Peyer's patch (tissue), 4 donors: ENCODE results near the gene NUDCD3. TPM values are rescaled to one million over a fixed set of nuclear protein-coding genes. Genes with fewer than 3 reads are reported as not detected.

ENCODE experiments used
- DNase-seq, 3 donors: peaks; one replicate each; pipeline ENCODE4 v3.0.0-alpha.2; 2017 to 2019
- H3K27ac ChIP-seq, 4 donors: fragments of 200-600 bp; sonication (generic); one replicate each; pipeline ENCODE4 v1.5.1; 2016 to 2019
- H3K27me3 ChIP-seq, 2 donors: fragments of 200-600 bp; sonication (generic); one replicate each; pipeline ENCODE4 v1.5.1; 2019
- H3K36me3 ChIP-seq, 3 donors: fragments of 200-600 bp; sonication (generic); one replicate each; pipeline ENCODE4 v1.5.1; 2016 to 2019
- H3K4me1 ChIP-seq, 4 donors: fragments of 200-600 bp; sonication (generic); one replicate each; pipeline ENCODE4 v1.5.1; 2016 to 2019
- H3K4me3 ChIP-seq, 4 donors: fragments of 200-600 bp; sonication (generic); 1 replicate in 3 of 4; 2 replicates in 1 of 4; pipeline ENCODE4 v1.5.1; 2016 to 2019; ENCODE audit warnings: mild to moderate bottlenecking in 1 of 4
- H3K9me3 ChIP-seq, 4 donors: fragments of 200-600 bp; sonication (generic); one replicate each; pipeline ENCODE4 v1.5.1; 2016 to 2019; ENCODE audit warnings: mild to moderate bottlenecking in 1 of 4
- POLR2A ChIP-seq, 2 donors: fragments of 450-650 bp; IDR thresholded peaks; one replicate each; pipeline ENCODE4 v1.5.1; 2017; ENCODE audit warnings: antibody characterized with exemption in 2 of 2, mild to moderate bottlenecking in 2 of 2, moderate library complexity in 2 of 2
- total RNA-seq, 4 donors: library from RNA; depleted of rRNA; stranded (reverse); fragments of >200 nt; gene quantifications; one replicate each; pipeline ENCODE4 v1.1.0, GENCODE V29; 2016
- TF ChIP-seq, protein P1 (sequence below), 6 experiments: fragments of 450-650 bp in 4 of 6; fragments of 200-600 bp in 2 of 6; sonication (generic) in 1 of 6; IDR thresholded peaks; one replicate each; pipeline ENCODE4 v1.5.1; 2017 to 2019; ENCODE audit warnings: antibody characterized with exemption in 6 of 6, mild to moderate bottlenecking in 3 of 6, moderate library complexity in 1 of 6

Gene NUDCD3
- total RNA-seq, 4 donors from 2014 or later = 32.9 to 61.9 (median 44.1) TPM

DNA sequence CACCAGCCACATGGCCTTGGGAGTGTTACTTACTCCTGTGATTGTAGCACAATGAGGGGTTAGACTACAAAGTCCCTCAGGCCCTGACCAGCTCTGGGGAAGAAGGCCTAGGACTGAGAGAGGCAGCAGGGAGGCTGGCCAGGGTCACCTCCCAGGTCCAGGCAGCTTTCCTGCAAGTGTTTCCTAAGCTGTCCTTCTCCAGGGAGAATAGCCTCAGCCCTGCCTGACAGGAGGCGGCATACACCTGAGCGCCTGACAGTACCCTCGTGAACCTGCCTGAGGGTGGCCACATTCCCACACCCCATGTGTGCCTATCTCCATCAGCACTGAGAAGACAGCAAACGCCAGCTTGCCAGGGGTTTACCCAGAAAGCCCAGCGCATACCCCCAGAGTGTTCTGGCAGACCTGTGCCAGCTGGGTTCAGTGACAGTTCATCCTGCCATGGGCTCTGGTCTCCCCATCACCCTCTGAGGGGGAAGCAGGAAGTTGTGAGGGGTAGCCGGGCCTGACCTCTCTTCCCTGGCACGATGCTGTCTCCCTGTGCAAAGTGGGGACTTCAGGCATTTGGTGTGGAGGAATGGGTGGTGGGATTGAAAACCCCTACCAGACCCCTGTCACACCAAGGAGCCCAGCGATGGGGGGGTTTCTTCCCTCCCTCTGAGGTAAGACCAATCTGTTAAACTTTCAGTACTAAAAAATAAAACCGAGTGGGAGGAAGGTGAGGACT lies 108.8 kb downstream of the NUDCD3 start:
- Histone ChIP-seq H3K9me3 (no peaks in the 10 kb centered on the region), H3K27ac (no peak overlapping the region), H3K27me3 (no peaks in the 10 kb centered on the region), H3K36me3 (peaks cover 0 to 42% (median 0%) of the 10 kb centered on the region in 3 donors), H3K4me3 (no peak overlapping the region), H3K4me1 (no peaks in the 10 kb centered on the region)
- no peak for DNase-seq
- TF ChIP-seq POLR2A (IDR thresholded peaks at IDR 0.05) = no peak
- TF ChIP-seq, protein P1, sequence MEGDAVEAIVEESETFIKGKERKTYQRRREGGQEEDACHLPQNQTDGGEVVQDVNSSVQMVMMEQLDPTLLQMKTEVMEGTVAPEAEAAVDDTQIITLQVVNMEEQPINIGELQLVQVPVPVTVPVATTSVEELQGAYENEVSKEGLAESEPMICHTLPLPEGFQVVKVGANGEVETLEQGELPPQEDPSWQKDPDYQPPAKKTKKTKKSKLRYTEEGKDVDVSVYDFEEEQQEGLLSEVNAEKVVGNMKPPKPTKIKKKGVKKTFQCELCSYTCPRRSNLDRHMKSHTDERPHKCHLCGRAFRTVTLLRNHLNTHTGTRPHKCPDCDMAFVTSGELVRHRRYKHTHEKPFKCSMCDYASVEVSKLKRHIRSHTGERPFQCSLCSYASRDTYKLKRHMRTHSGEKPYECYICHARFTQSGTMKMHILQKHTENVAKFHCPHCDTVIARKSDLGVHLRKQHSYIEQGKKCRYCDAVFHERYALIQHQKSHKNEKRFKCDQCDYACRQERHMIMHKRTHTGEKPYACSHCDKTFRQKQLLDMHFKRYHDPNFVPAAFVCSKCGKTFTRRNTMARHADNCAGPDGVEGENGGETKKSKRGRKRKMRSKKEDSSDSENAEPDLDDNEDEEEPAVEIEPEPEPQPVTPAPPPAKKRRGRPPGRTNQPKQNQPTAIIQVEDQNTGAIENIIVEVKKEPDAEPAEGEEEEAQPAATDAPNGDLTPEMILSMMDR (IDR thresholded peaks at IDR 0.05) = no peak

DNA sequence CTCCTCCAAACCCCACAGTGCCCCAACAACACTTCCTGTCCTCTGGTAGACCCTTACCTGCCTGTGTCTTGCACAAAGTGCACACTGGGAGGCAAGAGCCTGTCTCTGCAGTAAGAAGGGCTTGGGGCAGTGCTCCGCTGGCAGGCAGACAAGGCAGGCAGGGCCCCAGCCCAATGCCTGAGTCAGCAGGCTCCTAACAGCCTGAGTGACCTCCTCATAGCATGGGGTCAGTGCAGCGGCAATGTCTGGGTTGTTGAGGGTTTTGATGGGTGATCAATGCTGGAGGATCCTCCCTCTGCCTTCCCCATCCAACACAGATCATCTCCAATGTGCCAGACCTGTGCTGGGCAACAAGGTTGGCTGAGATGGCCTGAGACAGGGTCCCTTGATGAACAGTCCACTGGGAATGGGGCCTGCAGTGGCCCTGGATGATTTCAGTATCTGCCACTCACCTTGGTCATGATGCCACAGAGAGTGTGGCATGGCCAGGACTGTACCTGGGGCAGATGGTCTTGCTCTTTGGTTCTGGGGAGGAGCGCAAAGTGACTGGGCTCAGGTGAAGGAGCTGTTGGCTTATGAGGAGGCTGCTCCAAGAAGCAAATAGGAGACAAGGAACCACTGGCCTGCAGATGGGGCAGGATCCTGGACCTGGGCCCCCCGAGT lies 109.5 kb downstream of the NUDCD3 start:
- no peak for TF ChIP-seq POLR2A (IDR thresholded peaks at IDR 0.05)
- TF ChIP-seq, protein P1 (IDR thresholded peaks at IDR 0.05) = no peak
- Histone ChIP-seq H3K4me1 (no peaks in the 10 kb centered on the region), H3K4me3 (no peak overlapping the region), H3K27ac (no peak overlapping the region), H3K36me3 (peaks cover 0 to 39% (median 0%) of the 10 kb centered on the region in 3 donors), H3K9me3 (no peaks in the 10 kb centered on the region), H3K27me3 (no peaks in the 10 kb centered on the region)
- no peak for DNase-seq

DNA sequence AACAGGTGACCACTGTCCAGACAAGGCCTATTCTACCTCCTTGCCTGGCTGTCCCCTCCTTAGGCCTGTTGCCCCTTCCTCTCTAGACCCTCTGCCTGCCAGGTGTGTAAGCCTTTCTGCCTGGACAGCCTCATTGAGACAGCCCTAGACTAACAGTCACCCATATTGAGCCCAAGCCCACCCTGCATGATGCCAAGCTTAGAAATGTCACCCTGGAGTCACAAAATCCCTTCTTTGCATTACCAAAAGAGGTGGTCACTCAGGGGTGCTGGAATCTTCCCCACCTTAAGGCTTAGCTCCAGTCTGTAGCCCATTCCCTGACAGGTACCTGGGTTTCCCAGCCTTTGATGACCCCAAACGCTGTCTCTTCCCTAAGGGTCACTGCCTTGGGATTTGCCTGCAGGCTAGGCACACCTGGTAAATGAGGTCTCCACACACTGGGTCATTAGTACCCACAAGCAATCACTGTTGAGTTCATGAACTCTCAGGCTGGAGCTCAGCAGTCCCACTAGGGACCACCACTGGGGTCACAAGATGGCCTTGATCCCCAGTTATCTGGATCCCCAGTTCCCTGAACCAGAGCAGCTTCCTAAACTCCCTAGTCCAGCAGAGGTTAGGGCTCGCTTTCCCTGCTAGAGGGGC lies 110.1 kb downstream of the NUDCD3 start:
- no peaks in the 10 kb centered on the region for H3K27me3 ChIP-seq
- H3K27ac ChIP-seq = no peak overlapping the region
- H3K9me3 ChIP-seq = no peaks in the 10 kb centered on the region
- TF ChIP-seq, protein P1 (IDR thresholded peaks at IDR 0.05) = no peak
- peaks cover 0 to 32% (median 0%) of the 10 kb centered on the region in 3 donors for H3K36me3 ChIP-seq
- H3K4me3 ChIP-seq = no peak overlapping the region
- H3K4me1 ChIP-seq = no peaks in the 10 kb centered on the region
- no peak for DNase-seq

DNA sequence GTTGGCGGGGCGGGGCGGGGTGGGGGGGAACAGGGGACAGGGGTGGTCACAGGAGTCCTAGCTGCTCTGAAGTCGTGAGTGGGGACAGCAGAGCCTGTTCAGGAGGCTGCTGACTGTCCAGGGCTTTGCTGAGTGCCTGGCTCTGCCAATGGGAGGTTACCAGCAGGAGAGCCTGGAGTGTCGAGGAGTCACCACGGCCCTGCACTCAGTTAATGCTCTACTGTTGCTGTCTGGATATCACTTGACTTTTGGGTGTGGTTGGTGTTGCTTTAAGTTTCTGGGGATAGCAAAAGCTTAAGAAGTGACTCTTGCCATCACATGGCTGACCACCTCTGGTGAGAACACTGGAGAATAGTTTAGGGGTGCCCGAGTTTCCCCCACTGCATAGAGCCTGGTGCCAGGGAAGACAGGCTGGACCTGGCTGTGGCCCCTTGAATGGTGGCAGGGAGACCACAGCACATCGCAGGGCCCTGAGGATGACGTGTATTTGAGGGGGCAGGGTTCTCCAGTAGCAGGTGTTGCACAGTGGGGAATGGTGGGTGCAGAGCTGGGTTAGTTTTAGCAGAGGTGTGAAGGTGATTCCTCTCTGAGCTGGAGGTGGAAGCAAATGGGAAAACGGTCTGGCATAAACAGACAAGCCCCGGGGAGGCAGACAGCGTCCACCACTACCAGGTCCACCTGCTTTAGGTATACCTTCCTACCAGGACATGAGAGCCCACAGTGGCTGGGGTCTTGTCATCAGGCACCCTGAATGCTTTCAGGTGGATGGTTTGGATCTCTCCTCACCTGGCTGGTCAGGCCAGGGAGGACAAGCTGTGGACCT lies 110.9 kb downstream of the NUDCD3 start:
- H3K27me3 ChIP-seq = no peaks in the 10 kb centered on the region
- H3K36me3 ChIP-seq = peaks cover 0 to 25% (median 0%) of the 10 kb centered on the region in 3 donors
- no peak overlapping the region for H3K27ac ChIP-seq
- no peaks in the 10 kb centered on the region for H3K4me1 ChIP-seq
- no peak for DNase-seq
- H3K9me3 ChIP-seq = no peaks in the 10 kb centered on the region
- no peak overlapping the region for H3K4me3 ChIP-seq
- TF ChIP-seq, protein P1 (IDR thresholded peaks at IDR 0.05) = no peak

DNA sequence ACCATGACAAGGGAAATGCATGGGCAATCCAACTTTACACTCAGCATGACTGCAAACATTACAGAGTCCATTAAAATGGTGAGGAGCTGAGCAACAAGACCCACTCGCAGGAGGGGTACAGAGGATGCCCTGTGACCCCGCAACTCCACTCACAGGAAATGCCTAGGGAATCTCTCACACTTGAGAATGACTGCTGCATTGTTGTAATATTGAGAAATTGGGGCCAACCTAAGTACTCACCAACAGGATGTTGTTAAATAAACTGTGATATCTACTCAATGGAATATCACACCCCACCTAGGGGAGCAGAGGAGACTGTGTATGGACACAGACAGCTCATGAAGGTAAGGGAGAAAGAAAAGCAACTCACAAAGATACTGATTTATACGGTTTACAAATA lies 111.7 kb downstream of the NUDCD3 start:
- Histone ChIP-seq H3K4me3 (no peak overlapping the region), H3K27me3 (no peaks in the 10 kb centered on the region), H3K9me3 (no peaks in the 10 kb centered on the region), H3K4me1 (no peaks in the 10 kb centered on the region), H3K36me3 (peaks cover 0 to 21% (median 0%) of the 10 kb centered on the region in 3 donors), H3K27ac (no peak overlapping the region)
- TF ChIP-seq, protein P1 (IDR thresholded peaks at IDR 0.05) = no peak
- TF ChIP-seq POLR2A (IDR thresholded peaks at IDR 0.05) = no peak
- no peak for DNase-seq
